Lower leg skin (tissue), 3 donors: ENCODE measurements around the gene MAP1LC3C.

Experiments used
- CTCF ChIP-seq, 3 donors: fragments of 450-650 bp; IDR thresholded peaks; one replicate each; pipeline ENCODE4 v1.5.1; 2016; ENCODE audit warnings: antibody characterized with exemption in 3 of 3, mild to moderate bottlenecking in 3 of 3, moderate library complexity in 2 of 3
- POLR2A ChIP-seq, 2 donors: fragments of 450-650 bp; IDR thresholded peaks; one replicate each; pipeline ENCODE4 v1.6.1; 2016 to 2017; ENCODE audit warnings: antibody characterized with exemption in 2 of 2, mild to moderate bottlenecking in 1 of 2, moderate library complexity in 1 of 2

- TF ChIP-seq CTCF (IDR thresholded peaks at IDR 0.05) (no peak), POLR2A (IDR thresholded peaks at IDR 0.05) (no peak)
Measured at GRCh38 chr1:241947354-241947753, 51.5 kb downstream of the MAP1LC3C start.
